NCI-H345 treated with DMSO at 0.1 percent for 48 hours (cell line): ENCODE measurements around the gene B9D1.

ENCODE experiments used
- DNase-seq: peaks from one replicate; lab custom pipeline; 2025; ENCODE audit not compliant: unreplicated experiment; lab: John Stamatoyannopoulos, UW

B9D1 gene

GRCh38 chr17:19388791-19389785 is 26.6 kb upstream of the B9D1 start:
- no peak for DNase-seq

GRCh38 chr17:19387921-19388521 is 25.5 kb upstream of the B9D1 start:
- no peak for DNase-seq

- DNase-seq = no peak
Observed at GRCh38 chr17:19386974-19387920, 24.7 kb upstream of the B9D1 start, which contains the start of gene MFAP4. MFAP4 (minus strand) TSS chr17:19387190; CDS start chr17:19387155, 35 bp downstream.

- DNase-seq = no peak
Observed at GRCh38 chr17:19386051-19386929, 23.8 kb upstream of the B9D1 start.

GRCh38 chr17:19385521-19385983 is 23.0 kb upstream of the B9D1 start:
- no peak for DNase-seq

- no peak for DNase-seq
Observed at GRCh38 chr17:19384723-19385391, 22.3 kb upstream of the B9D1 start.

- DNase-seq = no peak
Observed at GRCh38 chr17:19383681-19384470, 21.4 kb upstream of the B9D1 start.

- no peak for DNase-seq
Observed at GRCh38 chr17:19382531-19383444, 20.3 kb upstream of the B9D1 start.

GRCh38 chr17:19381741-19382444 is 19.4 kb upstream of the B9D1 start:
- DNase-seq = no peak

GRCh38 chr17:19381361-19381740 is 18.8 kb upstream of the B9D1 start:
- no peak for DNase-seq

GRCh38 chr17:19380481-19381301 is 18.2 kb upstream of the B9D1 start:
- DNase-seq = no peak

GRCh38 chr17:19379361-19380065 is 17.0 kb upstream of the B9D1 start:
- no peak for DNase-seq

- DNase-seq = no peak
Observed at GRCh38 chr17:19378416-19379360, 16.2 kb upstream of the B9D1 start, which contains the start of gene MAPK7. MAPK7 (plus strand) TSS chr17:19378498; CDS start chr17:19378901, 403 bp downstream.
